Stimulated activated CD4-positive, alpha-beta T cell treated with anti-CD3 and anti-CD28 coated beads, Interleukin-2, amount 100 ng/mL, for 24 hours (primary cell): ENCODE measurements around the gene MYO19.
"Not testable (repeated sequence)": the region's sequence is repeated elsewhere in the genome, so short reads cannot be mapped to it uniquely, and the experiment has no call there.

ENCODE experiments used
- DNase-seq, 2 donors: peaks; one replicate each; pipeline ENCODE4 v3.0.0-alpha.2; 2020

The MYO19 gene

GRCh38 chr17:36461330-36462110 lies 73.1 kb downstream of the MYO19 start:
- DNase-seq = no peak

GRCh38 chr17:36460265-36460937 lies 74.3 kb downstream of the MYO19 start:
- no peak for DNase-seq

- DNase-seq = no peak
Measured at GRCh38 chr17:36459601-36460000, 75.1 kb downstream of the MYO19 start.

- no peak for DNase-seq
Measured at GRCh38 chr17:36459045-36459444, 75.6 kb downstream of the MYO19 start.

- DNase-seq = not testable (repeated sequence)
Measured at GRCh38 chr17:36457701-36458100, 77.0 kb downstream of the MYO19 start.

- not testable (repeated sequence) for DNase-seq
Measured at GRCh38 chr17:36452888-36453287, 81.8 kb downstream of the MYO19 start.

- DNase-seq = not testable (repeated sequence)
Measured at GRCh38 chr17:36449997-36450396, 84.7 kb downstream of the MYO19 start.
